Stimulated activated CD4-positive, alpha-beta T cell treated with anti-CD3 and anti-CD28 coated beads, Interleukin-4, amount 100 ng/mL, for 24 hours (primary cell): ENCODE measurements around the gene AMMECR1L.
A peak's percentile ranks its signal among the peaks of the same experiment; 100 is the strongest.
"Not testable (repeated sequence)": the region's sequence is repeated elsewhere in the genome, so short reads cannot be mapped to it uniquely, and the experiment has no call there.

Experiments used
- DNase-seq: peaks from one replicate; pipeline ENCODE4 v3.0.0-alpha.2; 2020

AMMECR1L gene

DNA sequence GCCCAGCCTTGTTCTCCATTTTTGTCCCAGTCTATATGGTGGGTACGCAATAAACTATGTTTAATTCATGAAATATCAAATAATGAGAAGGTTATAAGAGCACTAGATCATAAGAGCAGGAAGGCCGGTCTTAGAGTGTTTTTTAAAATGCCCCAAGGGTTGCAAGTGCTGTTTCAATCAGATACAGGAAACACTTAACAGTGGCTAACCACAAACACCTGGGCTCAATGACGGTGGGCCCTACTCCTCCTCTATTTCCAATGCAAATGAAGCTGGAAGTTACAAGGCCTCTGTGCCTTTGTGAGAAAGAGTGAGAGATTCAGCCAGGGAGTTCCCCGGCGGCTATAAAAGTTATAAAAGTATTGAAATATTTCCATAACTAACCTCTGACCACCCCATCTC, 55.9 kb downstream of the AMMECR1L start:
- peak; percentile 71 for DNase-seq

DNA sequence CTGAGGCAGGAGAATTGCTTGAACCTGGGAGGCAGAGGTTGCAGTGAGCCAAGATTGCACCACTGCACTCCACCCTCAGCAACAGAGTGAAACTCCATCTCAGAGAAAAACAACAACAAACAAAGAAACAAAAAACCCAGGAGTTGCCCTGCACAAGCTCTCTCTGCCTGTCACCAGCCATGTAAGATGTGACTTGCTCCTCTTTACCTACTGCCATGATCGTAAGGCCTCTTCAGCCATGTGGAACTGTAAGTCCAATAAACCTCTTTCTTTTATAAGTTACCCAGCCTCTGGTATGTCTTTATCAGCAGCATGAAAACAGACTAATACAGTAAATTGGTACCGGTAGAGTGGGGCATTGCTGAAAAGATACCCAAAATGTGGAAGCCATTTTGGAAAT, 59.0 kb downstream of the AMMECR1L start:
- DNase-seq: not testable (repeated sequence)

DNA sequence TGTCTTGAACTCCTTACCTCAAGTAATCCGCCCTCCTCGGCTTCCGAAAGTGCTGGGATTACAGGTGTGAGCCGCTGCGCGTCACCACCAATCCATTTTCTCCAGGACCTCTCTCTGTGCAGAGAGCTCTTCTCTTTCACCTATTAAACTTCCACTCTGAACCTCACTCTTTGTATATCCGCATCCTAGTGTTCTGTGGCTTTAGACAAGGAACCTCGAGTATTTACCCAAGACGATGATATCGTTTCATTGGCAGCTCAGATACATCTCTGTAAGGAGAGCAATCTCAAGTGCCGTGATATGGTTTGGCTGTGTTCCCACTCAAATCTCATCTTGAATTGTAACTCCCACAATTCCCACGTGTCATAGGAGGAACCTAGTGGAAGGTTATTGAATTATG, 59.7 kb downstream of the AMMECR1L start:
- DNase-seq: no peak

DNA sequence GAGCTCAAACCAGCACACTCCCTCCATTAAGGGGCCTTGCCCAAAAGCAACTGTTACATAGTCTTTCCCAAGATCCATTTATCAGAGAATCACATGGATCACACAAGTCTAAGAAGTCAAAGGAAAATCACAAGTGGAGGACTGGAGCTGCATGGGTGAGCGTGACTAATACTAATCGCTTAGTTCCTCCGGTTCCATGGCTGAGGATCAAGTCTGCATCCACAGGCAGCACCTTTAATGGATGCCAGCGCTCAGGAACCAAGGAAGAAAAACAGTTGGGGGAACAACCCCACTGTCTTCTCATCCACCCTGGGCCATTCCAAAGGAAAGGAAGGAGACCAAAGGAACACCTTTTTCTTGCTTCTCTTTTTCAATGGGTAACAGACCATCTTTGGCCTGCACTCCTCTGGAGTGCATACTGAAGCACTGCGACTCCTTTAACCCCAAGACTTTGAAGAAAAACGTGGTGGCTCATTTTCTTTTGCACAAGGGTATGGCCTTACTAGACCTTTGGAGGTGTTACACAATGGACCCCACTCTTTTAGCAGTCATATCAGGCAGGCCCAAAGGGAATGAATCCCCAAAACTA, 65.6 kb downstream of the AMMECR1L start:
- no peak for DNase-seq

DNA sequence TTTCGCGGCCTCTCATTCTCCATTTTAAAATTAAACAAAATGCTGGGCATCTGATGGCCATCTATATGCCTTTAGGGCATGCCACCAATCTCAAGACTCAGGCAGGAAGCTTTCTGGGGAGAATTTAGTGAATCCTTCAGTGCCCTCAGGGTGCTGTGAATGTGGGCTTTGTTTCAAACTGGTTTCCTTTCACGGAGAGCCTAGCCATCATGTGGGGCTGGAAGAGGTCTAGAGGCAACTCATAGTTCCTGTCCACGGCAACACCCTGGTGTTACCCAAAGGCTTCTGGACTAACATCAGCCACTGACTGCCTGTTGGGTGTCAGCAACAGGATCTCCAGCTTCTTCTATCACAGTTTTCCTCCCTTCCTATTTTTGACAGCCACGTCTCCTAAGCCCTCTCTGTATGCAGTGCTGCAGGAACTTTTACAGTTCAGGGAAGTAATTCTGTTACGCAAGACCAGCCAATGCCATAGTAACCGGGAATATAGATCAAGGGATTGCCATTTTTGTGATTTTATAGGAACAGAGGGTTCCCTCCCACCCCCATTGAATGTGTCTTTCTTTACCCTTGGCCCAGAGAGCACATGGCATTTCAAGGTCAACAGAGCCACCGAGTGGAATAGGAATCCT, 66.8 kb downstream of the AMMECR1L start:
- no peak for DNase-seq

DNA sequence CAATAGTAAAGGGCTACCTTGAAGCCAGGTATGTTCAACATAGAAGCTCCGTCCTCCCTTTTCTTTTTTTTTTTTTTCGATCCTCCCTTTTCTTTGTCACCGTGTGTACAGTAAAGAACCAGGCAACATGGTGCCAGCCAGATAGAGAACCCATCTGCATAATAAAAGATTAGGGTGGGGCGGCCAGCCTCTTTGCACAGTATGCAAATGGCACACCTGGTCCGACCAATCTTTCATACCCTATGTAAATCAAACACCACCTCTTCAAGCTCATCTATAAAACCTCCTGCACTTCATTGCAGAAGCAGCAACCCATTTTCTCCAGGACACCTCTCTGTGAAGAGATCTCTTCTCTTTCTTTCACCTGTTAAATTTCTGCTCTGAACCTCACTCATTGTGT, 67.5 kb downstream of the AMMECR1L start:
- DNase-seq: no peak

DNA sequence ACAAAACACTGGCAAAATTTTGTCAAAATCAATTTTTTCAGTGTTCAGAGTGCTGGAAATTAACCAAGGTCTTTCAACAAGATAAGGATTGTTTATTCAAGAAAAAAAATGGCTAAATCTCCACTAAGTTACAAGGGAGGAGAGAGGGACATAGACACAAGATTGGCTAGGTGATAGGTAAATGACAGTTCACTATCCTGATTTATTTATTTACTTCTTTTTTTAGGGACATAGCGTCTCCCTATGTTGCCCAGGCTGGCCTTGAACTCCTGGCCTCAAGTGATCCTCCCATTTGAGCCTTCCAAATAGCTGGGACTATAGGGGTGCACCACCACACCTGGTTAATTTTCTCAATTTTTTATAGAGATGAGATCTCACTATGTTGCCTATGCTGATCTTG, 71.1 kb downstream of the AMMECR1L start:
- no peak for DNase-seq

DNA sequence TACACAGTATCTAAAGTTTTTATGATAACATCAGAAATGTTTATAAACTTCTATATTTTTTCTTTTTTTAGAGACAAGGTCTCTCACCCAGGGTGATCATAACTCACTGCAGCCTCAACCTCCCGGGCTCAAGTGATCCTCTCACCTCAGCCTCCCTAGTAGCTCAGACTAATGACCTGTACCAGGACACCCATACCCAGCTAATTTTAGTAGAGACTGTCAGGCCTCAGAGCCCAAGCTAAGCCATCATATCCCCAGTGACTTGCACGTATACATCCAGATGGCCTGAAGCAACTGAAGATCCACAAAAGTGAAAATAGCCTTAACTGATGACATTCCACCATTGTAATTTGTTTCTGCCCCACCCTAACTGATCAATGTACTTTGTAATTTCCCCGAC, 73.3 kb downstream of the AMMECR1L start:
- DNase-seq: not testable (repeated sequence)
